ENCODE measurements around the gene PIGR. TPM values are rescaled to one million over a fixed set of nuclear protein-coding genes. Genes with fewer than 3 reads are reported as not detected.

PIGR gene
- total and polyA plus RNA-seq, 2 of the 8 experiments (the other 6 are each of a cell fraction or from before 2014, with no cell fraction given): not detected

- Histone ChIP-seq H2BK5ac (ENCODE audit: low read depth, low read length) (no peak overlapping the region), H3K27ac (ENCODE audit: low read depth, low read length) (no peak overlapping the region), H2AFZ (ENCODE audit: low read length) (no peak overlapping the region), H3K23ac (ENCODE audit: insufficient read length) (no peak overlapping the region), H2AK5ac (ENCODE audit: low read depth, low read length) (no peak overlapping the region), H2BK12ac (ENCODE audit: low read depth, low read length) (no peak overlapping the region), H3K14ac (ENCODE audit: insufficient read length) (no peak overlapping the region), H3K79me2 (ENCODE audit: control insufficient read depth in 1 of 2, insufficient read depth in 2 of 2, low read length in 2 of 2) (no peaks in the 10 kb centered on the region), H3K9ac (replicated peaks in 1 of 4; ENCODE audit: extremely low read depth in 1 of 4, low read depth in 3 of 4, low read length in 3 of 4) (no peak overlapping the region), H3K18ac (ENCODE audit: extremely low read depth, low read length) (no peak overlapping the region), H4K5ac (ENCODE audit: insufficient read length, low read depth, low read length) (no peak overlapping the region), H3K4ac (replicated peaks; ENCODE audit: insufficient read length, low read depth, low read length) (no peak overlapping the region), H3K56ac (replicated peaks; ENCODE audit: insufficient read length, low read depth, low read length) (no peak overlapping the region), H3K36me3 (ENCODE audit: control insufficient read depth in 2 of 4, insufficient read depth in 4 of 4, low read length in 3 of 4) (no peaks in the 10 kb centered on the region), H3K9me3 (ENCODE audit: insufficient read depth in 2 of 2, low read depth in 1 of 2, low read length in 1 of 2) (no peaks in the 10 kb centered on the region), H3K4me1 (replicated peaks in 1 of 4; ENCODE audit: control insufficient read depth in 3 of 4, insufficient read depth in 4 of 4, low read length in 3 of 4) (no peaks in the 10 kb centered on the region), H3K27me3 (replicated peaks in 1 of 4; ENCODE audit: control insufficient read depth in 3 of 4, extremely low read depth in 1 of 4, insufficient read depth in 3 of 4, low read length in 3 of 4) (peaks cover 0 to 3% (median 0%) of the 10 kb centered on the region in 4 experiments; a peak in 1 of 7 replicates), H4K20me1 (replicated peaks in 1 of 2; ENCODE audit: control insufficient read depth in 1 of 2, insufficient read depth in 2 of 2, low read length in 2 of 2) (no peaks in the 10 kb centered on the region), H2BK120ac (replicated peaks; ENCODE audit: low read depth, low read length) (no peak overlapping the region), H2BK20ac (ENCODE audit: low read length) (no peak overlapping the region), H3K4me2 (ENCODE audit: insufficient read depth in 1 of 2, low read depth in 2 of 2, low read length in 2 of 2) (no peak overlapping the region), H4K91ac (replicated peaks; ENCODE audit: insufficient read length, low read length) (no peak overlapping the region), H4K8ac (ENCODE audit: extremely low read depth, insufficient read depth, low read length) (peak overlapping the region; percentile 69; the same call in 1 of the 2 replicates), H3K4me3 (ENCODE audit: extremely low read depth in 1 of 4, insufficient read depth in 2 of 4, low read depth in 3 of 4, low read length in 4 of 4) (no peak overlapping the region), H2BK15ac (ENCODE audit: low read length) (no peak overlapping the region), H3K79me1 (ENCODE audit: low read depth, low read length) (no peaks in the 10 kb centered on the region), H3K23me2 (ENCODE audit: low read depth, low read length) (no peaks in the 10 kb centered on the region)
- no peak for FAIRE-seq
- 95% methylated on average over 6 of the region's 6 CpGs; no CpG with 5 or more reads in 1 of the 2 experiments for WGBS, 2 experiments (ENCODE audit: extremely low coverage in 1 of 2, insufficient coverage in 1 of 2, insufficient read length in 1 of 2, insufficient replicate concordance in 2 of 2, low coverage in 1 of 2, low lambda C conversion rate in 2 of 2, missing lambda C conversion rate in 1 of 2)
- ChIA-PET CTCF (ENCODE audit: partially characterized antibody) (interaction anchor here (0.6 to 9.3 kb wide), 14 partner anchors 10 to 226 kb away, joined by 3 to 77 read pairs (median 4); partner anchors contain the start of gene FCAMR), POLR2A (ENCODE audit: partially characterized antibody) (no interaction called here)
- DNase-seq (ENCODE audit: low read depth in 1 of 2, low spot score in 2 of 2): no peak
- TF ChIP-seq EP300 (IDR thresholded peaks at IDR 0.05; ENCODE audit: borderline replicate concordance in 1 of 2, low read depth in 2 of 2, low read length in 2 of 2) (no peak), CREB1 (IDR thresholded peaks at IDR 0.05) (no peak), KDM1A (IDR thresholded peaks at IDR 0.05; ENCODE audit: borderline replicate concordance, low read length) (no peak), SP4 (IDR thresholded peaks at IDR 0.05; ENCODE audit: low read length) (no peak), BRCA1 (IDR thresholded peaks at IDR 0.05; ENCODE audit: low read depth, low read length) (no peak), SAP30 (IDR thresholded peaks at IDR 0.05; ENCODE audit: insufficient read depth, insufficient replicate concordance, low read length) (no peak), EGR1 (IDR thresholded peaks at IDR 0.05; ENCODE audit: borderline replicate concordance, low read depth, low read length) (no peak), HDAC2 (IDR thresholded peaks at IDR 0.05; ENCODE audit: borderline replicate concordance in 1 of 2, low read depth in 2 of 2, low read length in 2 of 2) (no peak), JUN (IDR thresholded peaks at IDR 0.05; ENCODE audit: low read depth, low read length) (no peak), TAF1 (IDR thresholded peaks at IDR 0.05; ENCODE audit: low read depth, low read length) (no peak), EZH2 (IDR thresholded peaks at IDR 0.05; ENCODE audit: low read depth, low read length, severe bottlenecking) (no peak), JUND (IDR thresholded peaks at IDR 0.05; ENCODE audit: low read length) (no peak)
These were observed 14.6 kb upstream of the PIGR start for GRCh38 chr1:206960676-206961386.
